Measurements from ENCODE around the gene AOPEP.
A peak's percentile ranks its signal among the peaks of the same experiment; 100 is the strongest.

AOPEP gene

DNA sequence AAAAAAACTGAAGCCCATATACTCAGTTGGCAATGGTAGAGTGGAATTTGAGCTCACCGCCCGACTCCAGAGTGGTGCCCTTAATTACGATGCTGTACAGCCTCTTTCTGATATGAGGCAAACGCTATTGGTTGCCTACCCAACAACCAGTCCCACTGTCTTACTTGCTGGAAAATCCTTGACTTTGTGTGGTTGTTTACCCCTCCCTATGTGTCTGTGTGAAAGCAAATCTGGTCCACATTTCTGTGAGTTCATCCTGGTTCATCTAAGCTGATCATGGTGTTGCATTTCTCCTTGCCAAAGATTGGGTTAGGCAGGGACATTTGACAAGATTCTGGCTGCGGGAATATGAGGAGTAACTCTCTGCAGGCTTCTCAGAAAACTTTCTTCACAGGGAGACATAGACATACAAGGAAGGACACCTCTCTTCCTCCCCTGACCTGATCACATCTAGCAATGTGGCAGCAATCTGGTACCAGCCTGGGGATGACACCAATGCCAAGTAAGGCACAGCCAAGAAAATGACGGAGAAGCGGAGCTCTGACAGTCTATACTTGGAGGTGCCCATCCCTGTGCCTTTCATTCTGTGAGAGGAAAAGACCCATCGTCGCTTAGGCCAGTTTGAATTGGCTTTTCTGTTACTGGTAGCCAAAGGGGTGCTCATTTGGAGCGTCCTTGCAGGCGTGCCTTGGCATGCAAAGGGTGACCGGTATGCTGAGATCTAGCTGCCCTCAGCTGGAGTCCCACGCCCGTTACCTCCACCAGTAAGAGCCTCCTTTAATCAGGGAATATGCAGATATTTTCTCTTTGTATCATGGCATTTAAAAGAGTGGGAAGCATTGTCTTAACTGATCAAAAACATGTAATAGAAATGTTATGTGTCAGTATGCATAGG lies 124.3 kb downstream of the AOPEP start:
- DNase-seq (ENCODE audit: low read depth, low spot score) = no peak

DNA sequence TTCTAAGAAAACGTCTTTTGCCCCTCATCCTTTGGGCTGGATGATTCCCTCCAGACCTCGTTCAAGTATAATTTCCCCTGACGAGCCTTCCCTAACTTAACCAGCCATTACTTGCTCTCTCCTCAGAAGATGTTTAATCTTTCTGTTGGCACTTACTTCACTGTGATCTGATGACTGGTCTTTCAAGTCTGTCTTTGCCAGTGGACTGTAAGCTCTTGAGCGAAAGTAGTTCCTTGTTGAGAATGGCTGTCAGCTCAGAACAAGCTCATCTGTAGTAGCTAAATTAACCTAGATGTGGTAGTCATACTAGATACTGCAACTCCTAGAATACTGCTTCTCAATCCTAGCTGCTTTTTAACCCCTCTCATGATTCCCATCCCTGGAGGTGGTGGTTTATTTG lies 125.0 kb downstream of the AOPEP start:
- DNase-seq (ENCODE audit: low read depth, low spot score) = no peak

DNA sequence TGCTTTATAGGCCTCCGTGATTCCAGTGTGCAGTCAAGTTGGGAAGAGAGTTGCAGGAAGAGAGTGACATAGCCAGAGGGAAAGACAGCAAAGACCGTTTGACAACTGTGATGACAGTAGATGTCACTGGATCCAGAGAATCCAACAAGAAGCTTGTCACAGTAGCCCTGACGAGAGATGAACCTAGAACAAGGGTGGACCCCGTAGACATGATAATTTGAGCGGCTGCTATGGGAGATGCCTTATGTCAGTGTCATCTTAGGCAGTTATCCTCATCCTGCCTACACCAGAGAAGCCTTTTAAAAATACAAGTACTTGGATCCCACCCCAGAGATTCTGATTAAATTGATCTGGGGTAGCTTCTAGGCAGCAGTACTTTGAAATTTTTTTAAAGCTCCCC lies 125.4 kb downstream of the AOPEP start:
- DNase-seq (ENCODE audit: low read depth, low spot score) = no peak

DNA sequence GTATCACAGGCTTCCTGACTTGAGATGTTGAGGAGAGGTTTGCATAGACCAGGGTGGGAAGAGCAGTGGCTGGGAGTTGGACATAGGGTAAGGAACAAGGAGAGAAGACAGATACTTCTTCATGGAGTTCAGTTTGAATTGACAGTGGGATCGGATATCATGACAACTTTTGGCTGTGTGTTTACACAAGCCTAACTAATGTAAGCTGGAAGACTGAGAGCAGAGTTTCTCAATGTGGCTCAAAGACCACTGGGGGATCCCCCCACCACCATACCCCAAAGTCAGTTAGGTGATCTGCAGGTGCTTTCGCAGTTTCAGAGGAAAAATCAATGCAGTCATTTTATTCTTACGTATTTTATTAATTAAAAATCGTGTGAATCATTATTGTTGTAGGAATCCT lies 125.9 kb downstream of the AOPEP start:
- no peak for DNase-seq (ENCODE audit: low read depth, low spot score)

DNA sequence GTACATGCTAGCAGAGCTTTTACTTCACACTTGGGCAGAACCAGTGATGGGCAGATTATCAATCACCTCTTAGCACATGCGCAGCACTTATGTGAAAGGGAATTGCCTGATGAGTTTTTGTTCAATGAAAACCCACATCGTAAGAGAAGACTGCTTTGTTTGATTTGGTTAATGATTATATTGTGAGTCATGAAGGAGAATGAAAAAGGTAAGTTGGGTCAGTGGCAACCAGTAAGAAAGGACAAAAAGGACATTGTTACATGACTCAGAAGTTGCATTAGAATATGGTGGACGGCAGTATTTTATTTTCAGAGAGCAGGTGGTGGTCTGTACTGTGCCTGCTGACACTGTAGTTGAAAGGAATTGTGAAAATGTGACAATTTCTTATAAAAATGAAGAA lies 127.4 kb downstream of the AOPEP start:
- DNase-seq (ENCODE audit: low read depth, low spot score) = no peak

DNA sequence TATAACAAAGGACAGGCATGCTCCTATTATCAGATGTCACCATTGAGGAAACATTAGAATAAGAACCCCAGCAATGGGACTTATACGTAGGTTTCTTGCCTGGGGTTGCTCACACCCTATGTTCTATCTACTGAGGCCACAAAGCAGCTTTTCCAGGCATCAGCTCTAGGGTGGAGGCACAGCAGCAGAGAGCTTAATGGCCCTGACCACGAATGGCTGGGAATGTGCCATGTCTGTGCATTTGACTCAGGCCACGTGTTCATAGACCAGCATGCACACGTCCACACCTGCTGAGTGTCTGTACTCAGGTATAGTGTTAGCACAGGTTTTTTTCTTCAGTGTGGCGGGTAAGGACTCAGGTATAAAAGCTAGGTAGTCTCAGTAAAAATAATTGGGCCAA lies 129.4 kb downstream of the AOPEP start:
- DNase-seq (ENCODE audit: low read depth, low spot score) = no peak

DNA sequence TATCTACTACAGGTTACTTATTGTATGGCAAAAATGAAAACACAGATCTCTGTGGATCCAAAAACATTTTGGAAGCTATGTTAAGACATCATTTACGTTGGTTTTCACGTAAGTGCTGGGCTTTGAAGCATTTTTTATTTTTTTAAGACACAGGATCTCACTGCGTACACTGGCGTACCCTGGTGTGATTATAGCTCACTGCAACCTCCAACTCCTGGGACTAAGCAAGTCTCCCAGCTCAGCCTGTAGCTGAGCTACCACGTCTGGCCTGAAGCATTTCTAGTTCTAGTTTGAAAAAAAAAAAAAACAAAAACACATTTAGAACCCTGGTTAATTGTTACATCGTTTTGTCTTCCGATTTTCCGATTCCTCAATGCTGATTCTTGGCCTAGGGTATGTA lies 131.3 kb downstream of the AOPEP start:
- no peak for DNase-seq (ENCODE audit: low read depth, low spot score)

DNA sequence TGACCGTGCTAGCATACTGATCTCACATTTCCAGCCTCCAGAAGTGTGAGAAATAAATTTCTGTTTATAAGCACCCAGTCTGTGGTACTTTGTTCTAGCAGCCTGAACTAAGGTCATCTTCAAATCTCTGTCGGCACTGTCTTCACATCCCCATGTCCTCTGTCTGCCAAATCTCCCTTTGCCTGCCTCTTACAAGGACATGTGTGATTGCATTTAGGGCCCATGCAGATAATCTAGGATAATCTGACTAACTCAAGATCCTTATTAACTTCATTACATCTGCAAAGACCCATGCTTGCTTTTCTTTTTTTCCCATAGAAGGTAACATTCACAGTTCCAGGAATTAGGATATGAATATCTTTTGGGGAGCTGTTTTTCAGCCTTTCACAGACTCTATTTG lies 132.7 kb downstream of the AOPEP start:
- DNase-seq (ENCODE audit: low read depth, low spot score) = no peak

DNA sequence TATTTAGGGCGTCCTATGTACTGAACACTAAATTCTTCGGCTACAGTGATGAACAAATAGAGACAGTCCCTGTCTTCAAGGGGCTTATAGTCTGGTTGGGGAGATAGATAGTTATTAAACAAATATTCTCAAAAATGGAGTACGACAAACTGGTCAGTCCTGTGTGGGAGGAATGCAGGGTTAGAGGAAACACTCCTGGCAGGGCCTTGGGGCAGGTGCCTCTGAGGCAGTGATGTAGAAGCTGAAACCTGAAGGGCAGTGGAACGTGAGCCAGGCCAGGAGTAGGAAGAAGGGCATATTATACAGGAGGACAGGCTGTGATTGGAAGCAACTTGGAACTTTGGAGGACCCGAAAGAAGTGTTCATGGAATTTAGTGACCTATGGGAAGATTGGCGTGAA lies 133.4 kb downstream of the AOPEP start:
- no peak for DNase-seq (ENCODE audit: low read depth, low spot score)

DNA sequence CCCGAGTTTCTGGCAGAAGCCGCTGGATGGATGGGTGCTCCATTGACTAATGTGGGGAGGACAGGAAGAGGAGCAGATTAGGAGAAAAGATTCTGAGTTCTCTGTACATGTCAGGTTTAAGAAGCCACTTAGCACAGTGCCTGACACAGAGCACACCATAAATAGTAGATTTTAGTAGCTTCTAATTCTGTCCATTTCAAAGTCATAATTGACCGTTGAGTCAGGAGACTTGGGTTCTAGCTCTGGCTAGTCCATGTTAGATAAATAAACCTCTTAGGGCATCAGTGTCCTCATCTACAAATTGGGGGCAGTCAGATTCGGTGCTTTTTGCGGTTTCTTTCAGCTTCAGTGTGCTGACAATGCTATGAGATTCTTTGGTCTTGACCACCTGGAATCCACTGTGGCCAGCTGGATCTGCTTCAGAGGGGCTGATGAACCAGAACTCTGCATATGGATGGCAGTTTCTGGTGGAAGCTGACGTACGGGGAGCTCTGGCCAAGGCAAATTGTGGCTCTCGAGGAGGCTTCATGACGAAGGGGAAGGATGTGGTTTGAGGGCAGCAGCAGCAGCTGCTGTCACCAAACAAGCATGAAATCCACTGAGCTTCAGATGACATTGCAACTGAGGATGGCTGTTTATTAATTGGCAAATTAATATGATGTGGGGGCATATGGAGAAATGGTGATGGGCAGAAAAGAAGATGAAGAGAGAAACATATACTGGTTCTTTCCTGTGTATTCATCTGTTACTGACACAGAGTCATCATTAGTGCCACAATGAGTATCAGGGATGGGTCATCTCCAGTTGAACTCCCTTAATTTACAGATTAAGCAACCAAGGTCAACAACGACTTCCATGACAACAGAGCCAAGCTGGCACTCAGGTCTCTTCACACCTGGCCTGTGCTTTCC lies 134.4 kb downstream of the AOPEP start:
- DNase-seq (ENCODE audit: low read depth, low spot score) = no peak

DNA sequence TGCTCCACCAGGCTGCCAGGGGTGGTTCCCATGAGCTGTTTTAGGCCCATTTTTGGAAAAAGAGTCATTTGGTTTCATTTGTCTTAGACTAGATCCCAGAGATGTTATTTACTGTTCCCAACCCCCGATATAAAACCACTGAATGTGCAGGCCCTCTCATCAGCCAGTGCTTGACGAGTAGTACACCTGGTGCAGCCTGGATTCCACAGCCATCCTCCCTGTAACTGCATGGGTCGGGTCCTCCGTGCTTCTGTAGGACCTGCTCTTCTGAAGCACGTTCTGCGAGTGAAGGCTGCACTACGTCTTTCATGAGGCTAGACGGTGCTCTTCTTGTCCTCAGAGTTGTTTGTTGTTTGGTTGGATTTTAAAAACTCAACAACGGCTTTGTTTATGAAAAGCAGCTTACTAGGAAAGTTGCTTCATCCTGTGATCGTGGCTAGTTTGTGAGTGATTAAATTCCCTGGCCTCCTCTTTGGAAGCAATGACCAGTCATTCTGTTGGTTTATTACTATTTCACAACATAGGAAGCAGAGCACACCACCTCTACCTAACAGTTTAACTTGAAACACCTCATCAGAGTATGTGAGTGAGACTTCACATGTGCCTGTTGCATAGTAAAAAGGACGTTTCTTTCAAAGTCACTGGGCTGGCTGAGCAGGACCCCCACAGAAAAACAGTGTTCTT lies 135.2 kb downstream of the AOPEP start:
- DNase-seq (ENCODE audit: low read depth, low spot score) = no peak

DNA sequence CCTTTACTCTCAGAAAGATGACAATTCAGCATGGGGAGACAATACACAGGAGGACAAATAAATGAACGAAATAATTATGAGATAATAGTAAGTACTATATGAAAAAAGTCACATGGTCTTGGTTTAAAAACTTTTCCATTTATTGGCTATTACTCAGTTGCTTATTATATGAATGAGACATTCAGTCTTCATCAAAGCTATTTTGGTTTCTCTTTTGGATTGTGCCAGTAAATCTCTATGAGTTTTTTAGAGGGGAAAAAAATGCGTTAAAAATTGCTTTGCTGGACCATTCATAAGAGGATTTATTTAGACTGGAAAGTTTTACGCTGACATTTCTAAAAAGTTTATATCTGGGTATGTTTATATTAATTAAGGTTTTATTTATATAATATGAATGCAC lies 137.7 kb downstream of the AOPEP start:
- no peak for DNase-seq (ENCODE audit: low read depth, low spot score)

DNA sequence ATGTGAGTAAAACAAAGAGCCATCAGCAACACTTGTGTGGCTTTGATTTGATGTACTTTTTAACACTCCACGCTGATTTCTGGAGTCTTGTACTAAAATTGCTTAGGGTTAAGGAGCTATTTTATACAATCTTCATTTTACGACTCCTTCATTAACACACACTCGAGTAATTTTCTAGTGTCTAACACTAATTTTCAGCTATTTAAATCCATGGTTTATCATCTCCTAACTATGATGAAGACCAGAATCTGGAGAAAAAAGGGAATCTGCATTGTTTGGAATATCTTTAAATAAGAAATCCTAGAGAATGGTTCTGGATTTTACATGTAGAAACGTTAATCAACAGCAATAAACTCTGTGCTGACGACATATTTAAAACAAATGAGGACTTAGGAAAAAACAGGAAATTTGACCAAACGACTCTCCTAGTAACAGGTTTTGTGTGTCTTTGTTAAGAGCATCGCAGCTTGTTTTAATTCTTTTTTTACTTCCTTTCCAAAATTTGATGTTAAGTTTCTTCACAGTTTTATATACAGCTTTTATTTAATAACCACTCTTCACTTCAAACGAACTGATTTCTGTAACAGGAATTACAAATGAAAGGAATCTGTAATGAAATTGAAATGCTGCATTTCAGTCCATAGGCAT lies 138.5 kb downstream of the AOPEP start:
- DNase-seq (ENCODE audit: low read depth, low spot score) = no peak

DNA sequence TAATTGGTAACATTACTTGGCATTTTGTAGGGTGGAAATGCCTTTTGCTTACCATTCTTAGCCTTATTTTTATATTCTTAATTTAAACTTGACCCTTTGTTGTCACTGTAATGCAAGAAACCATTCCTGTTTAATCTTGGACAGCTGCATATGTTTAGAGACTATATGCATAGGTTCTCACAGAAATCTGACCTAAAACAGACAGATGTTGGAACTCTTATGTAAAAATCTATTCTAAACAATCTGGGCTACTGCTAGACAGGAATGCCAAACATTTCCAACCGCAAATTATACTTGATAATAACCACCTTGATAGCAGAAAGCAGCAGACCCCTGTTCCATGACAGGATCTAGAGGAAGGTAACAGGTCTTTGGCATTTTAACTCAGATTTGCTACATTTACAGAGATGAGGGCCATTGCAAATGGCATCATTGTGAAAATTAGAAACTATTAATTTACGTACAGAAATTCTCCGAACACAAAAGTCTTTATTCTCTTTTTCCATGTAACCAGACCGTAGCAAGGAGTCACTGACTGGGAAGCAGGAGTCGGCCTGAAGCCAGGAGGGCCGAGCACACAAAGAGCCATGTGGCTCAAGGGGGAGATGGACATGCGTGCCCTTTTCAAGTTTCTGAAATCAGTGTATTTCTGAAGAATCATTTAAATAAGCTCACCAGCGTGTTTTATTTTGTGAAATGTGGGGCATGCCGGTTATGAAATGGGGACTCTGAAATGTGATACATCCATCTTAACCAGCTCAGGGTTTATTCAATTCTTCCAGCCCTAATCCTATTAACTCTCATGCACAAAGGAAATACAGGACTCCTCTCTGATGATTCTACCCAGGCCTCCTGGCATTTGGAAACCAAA lies 139.3 kb downstream of the AOPEP start:
- no peak for DNase-seq (ENCODE audit: low read depth, low spot score)

DNA sequence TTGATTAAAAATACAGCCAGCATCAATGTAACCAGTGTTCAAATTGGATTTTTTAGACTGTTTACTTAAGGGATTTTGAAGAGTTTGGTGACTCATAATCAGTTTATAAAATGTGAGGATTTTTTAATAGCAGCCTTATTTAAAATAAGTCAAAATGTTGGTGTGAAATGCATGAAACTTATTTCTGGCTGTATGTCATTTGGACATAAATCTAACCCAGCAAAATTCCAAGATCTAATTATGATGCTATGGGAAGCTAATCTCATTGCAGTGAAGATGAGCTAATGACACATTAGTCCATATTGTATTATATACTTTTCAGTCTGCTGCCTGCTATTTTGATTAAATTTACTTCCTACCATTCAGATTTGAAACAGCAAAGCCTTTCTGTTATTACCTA lies 140.3 kb downstream of the AOPEP start:
- DNase-seq (ENCODE audit: low read depth, low spot score) = no peak

DNA sequence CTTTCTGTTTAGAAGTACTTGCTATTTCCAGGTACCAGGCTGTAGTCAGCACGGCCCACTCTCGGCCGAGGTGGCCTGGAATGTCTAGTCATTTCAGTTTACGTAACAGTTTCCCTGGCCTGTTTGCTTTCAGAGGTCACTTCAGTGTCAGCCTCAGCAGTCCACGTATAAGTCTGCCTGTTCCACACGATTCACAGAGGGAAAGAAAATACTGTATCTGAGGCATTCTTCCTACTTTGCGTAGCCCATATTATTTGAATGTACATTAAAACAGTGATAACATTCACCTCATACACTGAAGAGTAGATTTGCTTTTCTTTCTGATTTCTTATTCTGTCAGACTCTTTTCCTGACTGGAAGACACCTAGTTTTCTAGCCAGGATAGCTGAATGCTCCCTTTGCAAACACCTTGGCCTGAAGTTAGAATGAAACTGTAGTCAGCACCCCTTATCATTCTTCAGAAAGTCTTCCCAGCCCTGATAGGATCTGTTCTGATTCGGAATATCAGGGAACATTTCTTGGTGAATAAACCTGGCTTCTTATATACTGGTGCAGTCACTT lies 140.9 kb downstream of the AOPEP start:
- DNase-seq (ENCODE audit: low read depth, low spot score) = peak; percentile 37

DNA sequence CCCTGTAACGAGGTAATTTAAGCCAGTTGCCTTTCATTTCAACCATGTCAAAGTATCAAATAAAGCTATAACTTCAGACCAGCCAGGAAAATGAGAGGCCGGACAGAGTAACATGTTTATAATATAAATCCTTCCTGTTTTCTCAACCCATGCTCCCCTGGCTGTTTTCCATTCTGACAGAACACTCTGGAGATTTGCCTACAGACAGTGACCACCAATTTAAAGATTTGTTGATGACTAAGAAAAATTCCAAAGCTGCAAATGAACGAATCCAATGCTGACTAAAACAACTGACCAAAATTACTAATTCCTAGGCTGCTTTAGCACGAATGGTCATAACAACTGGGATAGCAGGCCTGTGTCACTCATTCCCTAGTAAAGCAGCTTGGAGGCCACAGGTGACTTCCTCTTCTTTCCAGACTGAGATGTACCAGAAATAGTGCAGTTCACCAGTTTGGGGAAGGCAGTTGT lies 141.4 kb downstream of the AOPEP start:
- DNase-seq (ENCODE audit: low read depth, low spot score) = peak; percentile 17

DNA sequence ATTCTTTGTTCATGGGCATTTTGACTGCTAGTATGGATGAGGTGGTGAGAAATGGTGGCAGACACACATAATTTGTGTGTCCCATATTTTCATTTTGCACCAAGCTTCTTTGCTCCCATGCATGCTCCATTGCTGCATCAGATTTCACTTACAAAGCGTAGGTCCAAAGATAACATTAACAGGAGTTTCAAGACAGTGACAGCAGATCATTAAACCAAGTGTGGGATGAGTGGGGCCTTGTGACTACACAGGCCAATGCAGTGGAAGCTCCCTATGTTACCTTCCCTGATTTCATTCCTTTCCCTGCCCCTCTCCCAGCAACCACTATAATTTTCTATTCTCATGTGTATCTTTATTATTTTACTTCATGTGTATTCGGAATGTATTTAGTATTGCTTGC lies 142.0 kb downstream of the AOPEP start:
- DNase-seq (ENCODE audit: low read depth, low spot score) = no peak

DNA sequence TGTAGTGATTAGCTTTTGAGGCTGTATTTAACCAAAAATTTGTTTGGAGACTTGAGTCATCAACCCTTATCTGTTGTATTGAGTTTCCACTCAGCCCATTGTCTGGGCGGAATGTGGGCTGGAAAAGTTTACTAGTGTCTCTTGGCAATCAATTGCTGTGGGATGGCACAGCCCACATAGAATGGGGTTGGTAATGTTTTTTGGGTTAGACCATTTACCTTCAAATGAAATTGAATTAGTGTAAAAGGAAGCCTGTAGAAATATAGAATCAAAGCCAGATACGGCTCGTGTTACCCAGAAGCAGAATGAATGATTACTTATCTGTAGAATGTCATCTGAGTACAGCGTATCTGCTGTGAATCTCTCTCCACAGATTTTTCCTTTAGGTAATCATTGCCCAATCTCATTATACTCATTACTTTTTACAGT lies 142.9 kb downstream of the AOPEP start:
- no peak for DNase-seq (ENCODE audit: low read depth, low spot score)

DNA sequence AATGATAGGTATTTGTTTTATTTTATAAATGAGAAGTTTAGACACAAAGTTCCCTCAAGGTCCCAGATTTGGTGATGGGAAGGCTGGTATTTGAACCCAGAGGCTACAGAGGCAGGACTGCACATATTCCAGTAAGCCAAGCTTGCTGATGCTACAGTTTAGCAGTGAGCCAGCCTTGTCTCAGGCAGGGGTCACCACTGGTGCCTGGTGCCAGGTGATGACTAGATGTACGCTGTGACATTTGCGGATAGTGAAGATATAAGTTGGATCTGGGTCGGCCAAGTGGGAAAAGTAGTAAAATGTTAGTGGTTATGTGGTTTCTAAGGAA lies 143.9 kb downstream of the AOPEP start:
- no peak for DNase-seq (ENCODE audit: low read depth, low spot score)

All from brain pericyte (primary cell).